HG03575 (cell line): Measurements from ENCODE around the gene CLSTN2.

Experiments
- ATAC-seq: cut with Tn5 transposase; IDR thresholded peaks from one replicate; pipeline ENCODE4 v1.9.1; 2021; ENCODE audit not compliant: unreplicated experiment, insufficient number of reproducible peaks, low FRiP score; ENCODE audit errors: extremely low read depth

Gene CLSTN2

GRCh38 chr3:140555666-140556065, 620.7 kb downstream of the CLSTN2 start:
- no peak for ATAC-seq

DNA sequence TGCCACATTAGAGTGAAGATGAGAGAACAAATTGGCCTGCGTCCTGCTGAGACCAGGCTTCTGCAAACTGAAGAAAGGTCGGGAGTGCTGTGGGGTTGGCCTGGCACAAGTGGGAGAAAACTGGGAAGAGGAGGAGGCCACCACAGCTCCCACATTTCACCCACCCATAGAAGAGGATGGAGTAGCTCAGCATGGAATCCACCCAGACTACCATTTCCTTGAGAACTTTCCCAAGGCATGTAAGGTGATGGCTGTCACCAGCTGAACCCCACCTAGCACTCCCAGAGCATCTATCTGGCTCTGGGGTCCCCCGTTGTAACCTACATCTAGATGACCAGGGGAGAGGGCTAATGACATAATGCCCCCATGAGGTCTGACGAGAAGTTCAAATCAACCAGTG, 622.5 kb downstream of the CLSTN2 start:
- no peak for ATAC-seq

- no peak for ATAC-seq
Measured at GRCh38 chr3:140559546-140559945, 624.6 kb downstream of the CLSTN2 start.

DNA sequence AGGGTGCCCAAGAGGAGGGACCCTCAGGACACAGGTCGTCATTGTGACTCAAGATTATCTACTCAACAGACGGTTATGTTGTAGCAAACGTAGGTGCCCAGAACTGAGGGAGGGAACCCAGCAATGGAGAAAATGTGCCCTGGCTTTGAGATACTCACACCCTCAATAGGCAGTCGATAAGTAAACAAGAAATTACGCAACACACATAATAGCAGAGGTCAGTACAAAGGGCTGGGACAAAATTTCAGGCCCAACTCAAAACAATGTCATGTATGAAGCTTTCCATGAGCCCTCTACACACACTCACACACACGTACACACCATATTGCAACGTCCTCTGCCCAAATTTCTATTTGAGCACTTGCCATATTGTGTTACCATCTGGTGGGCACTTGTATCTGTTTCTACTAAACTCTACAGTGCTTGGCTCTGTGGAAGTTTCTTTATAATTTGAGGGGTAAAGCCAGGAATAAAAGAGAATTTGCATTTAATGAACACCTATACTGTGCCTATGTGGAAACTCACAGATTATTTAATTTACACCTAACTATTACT, 628.3 kb downstream of the CLSTN2 start:
- no peak for ATAC-seq

DNA sequence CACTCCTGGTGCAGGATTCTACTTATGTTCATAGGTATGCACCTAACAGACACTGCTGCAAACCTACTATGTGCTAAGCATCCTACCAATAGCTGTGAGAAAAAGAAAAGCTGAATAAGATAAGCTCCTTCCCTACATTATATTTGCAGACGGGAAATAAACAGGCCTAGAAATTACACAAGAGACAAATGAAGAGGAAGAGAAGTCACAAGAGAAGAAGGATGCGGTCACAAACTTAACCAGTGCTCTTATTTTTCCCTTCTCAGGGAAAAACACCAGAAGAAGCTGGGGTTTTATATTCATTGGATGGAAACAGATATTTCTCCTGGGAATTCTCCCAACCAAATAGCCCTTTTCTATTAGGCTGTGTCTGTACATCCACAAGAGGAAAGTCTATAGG, 633.1 kb downstream of the CLSTN2 start:
- no peak for ATAC-seq

GRCh38 chr3:140568842-140569520, 634.0 kb downstream of the CLSTN2 start:
- ATAC-seq: no peak

DNA sequence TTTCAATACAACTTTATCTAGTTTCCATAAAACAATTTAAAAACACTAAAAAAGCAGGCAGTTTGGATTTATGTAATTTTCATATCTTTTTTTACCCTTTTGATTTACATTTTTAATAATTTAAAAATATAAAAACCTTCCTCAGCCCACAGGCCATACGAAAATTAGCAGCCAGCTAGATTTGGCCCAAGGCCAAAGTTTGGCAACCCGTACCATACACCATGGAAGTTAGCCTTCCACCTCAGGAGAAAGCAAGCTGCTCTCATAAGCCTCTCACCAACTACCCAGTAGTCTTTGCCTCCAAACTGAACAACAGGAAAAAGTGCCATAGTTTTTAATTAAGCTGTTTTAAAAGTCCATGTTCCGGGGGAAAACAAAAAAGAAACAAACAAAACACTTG, 635.6 kb downstream of the CLSTN2 start:
- no peak for ATAC-seq

DNA sequence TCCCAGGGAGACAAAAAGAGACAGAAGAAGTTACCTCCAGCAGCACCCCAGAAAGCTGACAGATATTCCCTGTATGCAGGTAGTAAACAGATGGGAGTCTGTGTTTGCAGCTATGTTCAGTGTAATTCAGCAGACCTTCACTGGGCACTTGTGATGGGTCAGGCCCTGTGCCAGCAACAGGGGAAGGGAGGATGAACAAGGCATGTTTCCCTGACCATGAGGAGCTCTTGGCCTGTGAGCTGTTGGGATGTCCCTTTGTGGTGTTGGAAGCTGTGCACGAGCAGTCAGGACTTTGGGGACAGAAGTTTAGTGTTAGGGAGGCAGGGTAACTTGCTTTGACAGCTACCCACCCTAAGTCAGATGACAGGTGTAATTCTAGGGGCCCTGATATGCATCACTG, 636.9 kb downstream of the CLSTN2 start:
- no peak for ATAC-seq

DNA sequence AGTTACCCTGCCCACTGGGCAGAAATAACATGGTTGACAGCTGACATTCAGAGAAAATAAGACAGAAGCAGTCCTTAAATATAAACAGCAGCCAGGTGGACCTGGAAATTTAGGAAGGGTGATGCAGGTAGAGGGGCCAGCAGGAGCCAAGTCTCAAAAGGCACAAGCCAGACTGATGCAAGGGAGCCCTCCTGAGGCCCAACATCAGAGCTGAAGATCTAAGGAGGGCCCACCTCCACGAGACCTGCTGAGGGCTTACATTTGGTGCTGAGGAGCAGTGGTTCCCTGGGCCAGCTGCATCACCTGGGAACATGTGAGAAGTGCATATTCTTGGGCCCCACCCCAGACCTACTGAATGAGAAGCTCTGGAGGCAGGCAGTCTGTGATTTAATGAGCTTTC, 637.3 kb downstream of the CLSTN2 start:
- ATAC-seq: no peak

GRCh38 chr3:140573011-140573410, 638.0 kb downstream of the CLSTN2 start:
- ATAC-seq: no peak

GRCh38 chr3:140574375-140574774, 639.4 kb downstream of the CLSTN2 start:
- no peak for ATAC-seq

DNA sequence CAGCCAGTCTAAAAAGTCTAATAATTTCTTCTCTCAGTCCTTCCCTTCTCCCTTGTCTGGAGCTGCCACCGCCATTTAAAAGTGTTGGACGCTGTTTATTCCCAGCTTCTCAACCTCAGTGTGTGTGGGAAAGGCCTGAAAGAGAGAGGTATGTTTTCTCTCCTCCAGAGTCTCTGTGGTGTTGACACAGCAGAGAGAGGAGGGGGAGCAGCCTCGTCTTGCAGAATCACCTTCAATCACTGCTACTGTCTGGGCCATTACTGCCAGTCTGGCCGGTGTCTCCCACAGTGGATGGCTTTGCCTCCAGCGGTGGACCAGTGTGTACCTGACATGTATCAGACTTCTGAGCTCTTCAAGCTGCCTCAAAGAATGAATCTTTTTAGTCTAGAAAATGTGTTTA, 641.5 kb downstream of the CLSTN2 start:
- ATAC-seq: no peak

DNA sequence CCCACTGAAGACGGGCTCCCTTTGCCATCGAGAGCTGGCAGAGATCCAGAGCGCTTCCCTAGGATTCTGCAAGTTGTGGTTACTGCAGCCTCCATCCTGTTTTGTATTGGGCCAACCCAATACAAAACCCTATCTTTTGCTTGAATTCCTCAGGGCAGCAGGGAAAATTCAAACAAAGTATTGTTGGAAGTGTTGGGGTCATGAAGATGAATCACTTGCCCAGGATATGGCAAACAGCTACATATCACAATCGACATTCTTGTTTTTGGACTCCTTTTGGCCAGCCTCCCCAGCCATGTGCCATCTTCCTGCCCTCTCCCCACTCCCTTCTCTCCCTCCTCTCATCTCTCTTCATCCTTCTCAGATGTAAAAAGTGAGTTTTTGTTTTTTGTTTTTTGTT, 642.9 kb downstream of the CLSTN2 start:
- no peak for ATAC-seq

DNA sequence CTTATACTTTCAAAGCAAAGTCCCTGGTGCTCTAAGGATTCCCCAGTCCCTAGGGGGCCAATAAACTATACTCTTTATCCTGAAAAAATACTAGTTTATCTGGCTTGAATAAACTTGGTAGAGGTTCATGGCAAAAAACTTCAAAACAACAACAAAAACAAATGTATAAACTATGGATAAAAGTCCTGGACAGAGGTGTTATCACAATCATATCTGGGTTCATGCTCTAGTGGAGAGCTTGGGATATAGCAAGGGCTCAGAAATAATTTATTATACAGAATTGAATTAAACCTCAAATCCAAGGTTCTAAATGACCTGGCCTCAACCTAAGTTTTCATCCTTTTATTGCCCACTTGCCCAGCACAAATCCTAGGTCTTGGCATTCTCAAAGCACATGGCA, 644.3 kb downstream of the CLSTN2 start:
- ATAC-seq: no peak

DNA sequence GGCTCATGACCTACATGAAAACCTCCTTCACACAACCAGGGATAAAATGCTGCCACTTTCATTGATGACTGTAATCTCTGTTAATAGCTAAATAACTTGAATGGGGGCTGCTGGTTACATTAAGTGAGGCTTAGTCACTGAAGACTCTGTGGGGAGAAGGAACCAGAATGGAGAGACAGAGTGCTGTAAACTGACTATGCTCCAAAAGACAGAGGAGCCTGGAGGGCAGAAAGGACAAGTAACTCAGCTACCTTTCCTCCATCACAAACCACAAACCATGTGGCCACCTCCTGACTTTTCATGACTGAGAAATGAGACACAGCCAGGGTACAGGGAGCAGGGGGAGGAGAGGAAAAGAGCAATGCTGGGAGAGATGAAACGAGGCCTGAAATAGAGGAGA, 645.8 kb downstream of the CLSTN2 start:
- no peak for ATAC-seq

DNA sequence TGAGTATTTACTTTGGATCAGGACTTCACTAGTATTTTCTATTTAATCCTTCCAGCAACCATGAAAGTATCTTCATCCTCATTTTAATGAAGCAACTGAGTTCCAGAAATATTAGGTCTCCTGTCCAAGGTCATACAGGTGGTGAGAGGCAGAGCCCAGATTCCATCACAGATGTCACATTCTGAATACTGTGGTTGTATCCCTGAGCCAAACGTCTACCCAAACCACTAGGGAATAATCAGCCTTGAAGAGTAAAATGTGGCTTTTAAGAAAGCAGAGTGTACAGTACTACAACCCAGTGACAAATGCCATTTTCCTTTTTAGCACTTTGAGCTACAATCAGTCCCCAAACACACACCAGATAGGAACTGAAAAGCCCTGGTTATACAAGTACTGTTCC, 649.6 kb downstream of the CLSTN2 start:
- no peak for ATAC-seq

GRCh38 chr3:140585828-140586227, 650.8 kb downstream of the CLSTN2 start:
- ATAC-seq: no peak

- no peak for ATAC-seq
Measured at GRCh38 chr3:140586311-140586710, 651.3 kb downstream of the CLSTN2 start.

- ATAC-seq: no peak
Measured at GRCh38 chr3:140588558-140588957, 653.6 kb downstream of the CLSTN2 start.

DNA sequence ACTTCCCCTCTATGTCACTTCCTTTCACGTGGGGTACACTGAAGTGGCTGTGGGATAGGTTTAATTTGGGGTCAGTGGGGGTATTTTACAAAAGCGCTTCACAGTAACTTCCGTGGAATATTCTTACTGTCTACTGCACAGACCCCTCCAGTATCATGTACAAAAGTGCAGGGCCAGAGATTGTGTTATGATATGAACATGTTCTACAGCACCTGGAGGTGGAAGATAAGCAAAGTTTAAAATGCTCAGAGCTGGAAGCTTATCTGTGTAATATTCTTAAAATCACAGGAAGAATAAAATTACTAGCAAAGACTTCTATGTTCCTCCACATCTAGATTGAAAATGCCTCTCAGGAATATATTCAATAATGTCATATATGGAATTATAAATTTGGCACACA, 658.8 kb downstream of the CLSTN2 start:
- no peak for ATAC-seq

- ATAC-seq: no peak
Measured at GRCh38 chr3:140595295-140595694, 660.3 kb downstream of the CLSTN2 start.
